ENCODE data around the gene RAB36. TPM values are rescaled to one million over a fixed set of nuclear protein-coding genes. Genes with fewer than 3 reads are reported as not detected.

Gene RAB36
- total RNA-seq, 2 experiments from 2014 or later = 0.77 to 0.87 TPM

DNA sequence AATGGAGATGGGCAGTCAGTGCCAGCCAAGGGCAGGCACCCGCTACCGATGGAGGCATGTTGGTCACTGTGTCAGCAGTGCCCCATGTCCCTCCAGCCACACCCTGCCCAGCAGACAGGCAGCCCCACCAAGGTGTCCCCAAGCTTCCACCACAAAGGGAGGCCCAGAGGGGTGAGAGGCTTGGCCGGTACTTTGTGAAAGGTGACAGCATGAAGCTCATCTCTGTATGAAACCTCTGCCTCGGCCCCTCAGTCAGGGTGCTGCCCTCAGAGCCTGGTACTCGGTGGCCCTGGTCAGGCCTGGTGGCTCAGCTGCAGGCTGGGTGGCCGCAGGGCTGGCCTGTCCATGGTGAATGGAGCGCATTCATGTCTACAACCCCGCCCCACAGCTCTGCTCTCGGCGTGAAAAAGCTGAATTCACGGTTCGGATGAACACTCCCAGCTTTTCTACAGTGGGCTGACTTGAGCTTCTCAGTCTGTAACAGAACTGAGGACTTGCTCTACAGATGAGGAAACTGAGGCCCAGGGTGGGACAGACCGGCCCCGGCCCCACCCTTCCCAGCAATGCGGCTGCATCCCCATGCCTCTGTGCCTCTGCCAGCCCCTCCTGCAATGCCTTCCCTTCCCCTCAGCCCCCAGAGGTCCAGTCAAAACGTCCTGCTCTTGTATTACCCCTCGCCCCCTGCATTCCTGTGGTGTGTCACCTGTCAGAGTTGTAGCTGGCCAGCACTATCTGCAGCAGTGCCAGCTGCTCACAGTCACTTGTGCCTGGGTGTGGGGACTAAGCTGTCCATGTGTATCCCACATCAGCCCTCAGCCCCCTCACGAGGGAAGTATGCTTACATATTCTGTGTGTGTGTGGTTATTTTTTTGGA lies 31.2 kb upstream of the RAB36 start:
- Histone ChIP-seq H3K27ac (ENCODE audit: low read depth in 1 of 2, low read length in 2 of 2) (no peak overlapping the region), H3K27me3 (ENCODE audit: control insufficient read depth in 1 of 2, insufficient read depth in 2 of 2, low read length in 2 of 2) (no peaks in the 10 kb centered on the region), H3K9me3 (ENCODE audit: control insufficient read depth in 1 of 2, insufficient read depth in 1 of 2, low read length in 2 of 2) (no peaks in the 10 kb centered on the region), H3K4me3 (ENCODE audit: low read length) (no peak overlapping the region), H3K4me1 (ENCODE audit: insufficient read depth, low read length) (peaks cover 6% of the 10 kb centered on the region), H3K36me3 (ENCODE audit: insufficient read depth, low read length) (no peaks in the 10 kb centered on the region)
- intact Hi-C loops (cut with DNase I, micrococcal nuclease) = no loop called here
- no peak overlapping the region for H3K27ac Mint-ChIP-seq
- H3K9me3 Mint-ChIP-seq = no peaks in the 10 kb centered on the region
- no peaks in the 10 kb centered on the region for H3K27me3 Mint-ChIP-seq
- no peak overlapping the region for H3K4me3 Mint-ChIP-seq
- H3K4me1 Mint-ChIP-seq (ENCODE audit: low read depth) = peaks cover 1% of the 10 kb centered on the region
- POLR2A ChIA-PET = no interaction called here
- CTCF ChIA-PET = no interaction called here
- no peak for DNase-seq
- ATAC-seq (ENCODE audit: poor library complexity) = no peak
- no peaks in the 10 kb centered on the region for H3K36me3 Mint-ChIP-seq (ENCODE audit: low read depth)
- TF ChIP-seq, protein P1, sequence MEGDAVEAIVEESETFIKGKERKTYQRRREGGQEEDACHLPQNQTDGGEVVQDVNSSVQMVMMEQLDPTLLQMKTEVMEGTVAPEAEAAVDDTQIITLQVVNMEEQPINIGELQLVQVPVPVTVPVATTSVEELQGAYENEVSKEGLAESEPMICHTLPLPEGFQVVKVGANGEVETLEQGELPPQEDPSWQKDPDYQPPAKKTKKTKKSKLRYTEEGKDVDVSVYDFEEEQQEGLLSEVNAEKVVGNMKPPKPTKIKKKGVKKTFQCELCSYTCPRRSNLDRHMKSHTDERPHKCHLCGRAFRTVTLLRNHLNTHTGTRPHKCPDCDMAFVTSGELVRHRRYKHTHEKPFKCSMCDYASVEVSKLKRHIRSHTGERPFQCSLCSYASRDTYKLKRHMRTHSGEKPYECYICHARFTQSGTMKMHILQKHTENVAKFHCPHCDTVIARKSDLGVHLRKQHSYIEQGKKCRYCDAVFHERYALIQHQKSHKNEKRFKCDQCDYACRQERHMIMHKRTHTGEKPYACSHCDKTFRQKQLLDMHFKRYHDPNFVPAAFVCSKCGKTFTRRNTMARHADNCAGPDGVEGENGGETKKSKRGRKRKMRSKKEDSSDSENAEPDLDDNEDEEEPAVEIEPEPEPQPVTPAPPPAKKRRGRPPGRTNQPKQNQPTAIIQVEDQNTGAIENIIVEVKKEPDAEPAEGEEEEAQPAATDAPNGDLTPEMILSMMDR (IDR thresholded peaks at IDR 0.05) = no peak

GRCh38 chr22:23114721-23115020 lies 30.6 kb upstream of the RAB36 start:
- peaks cover 11% of the 10 kb centered on the region for H3K4me1 ChIP-seq (ENCODE audit: insufficient read depth, low read length)
- CTCF ChIA-PET = no interaction called here
- H3K27ac Mint-ChIP-seq = no peak overlapping the region
- H3K27ac ChIP-seq (ENCODE audit: low read depth in 1 of 2, low read length in 2 of 2) = no peak overlapping the region
- H3K36me3 Mint-ChIP-seq (ENCODE audit: low read depth) = no peaks in the 10 kb centered on the region
- no peak overlapping the region for H3K4me3 ChIP-seq (ENCODE audit: low read length)
- no peaks in the 10 kb centered on the region for H3K9me3 ChIP-seq (ENCODE audit: control insufficient read depth in 1 of 2, insufficient read depth in 1 of 2, low read length in 2 of 2)
- POLR2A ChIA-PET = no interaction called here
- no peaks in the 10 kb centered on the region for H3K27me3 Mint-ChIP-seq
- no peaks in the 10 kb centered on the region for H3K9me3 Mint-ChIP-seq
- no peaks in the 10 kb centered on the region for H3K36me3 ChIP-seq (ENCODE audit: insufficient read depth, low read length)
- H3K4me3 Mint-ChIP-seq = no peak overlapping the region
- no peak for ATAC-seq (ENCODE audit: poor library complexity)
- intact Hi-C loops (cut with DNase I, micrococcal nuclease) = no loop called here
- no peaks in the 10 kb centered on the region for H3K27me3 ChIP-seq (ENCODE audit: control insufficient read depth in 1 of 2, insufficient read depth in 2 of 2, low read length in 2 of 2)
- peaks cover 7% of the 10 kb centered on the region for H3K4me1 Mint-ChIP-seq (ENCODE audit: low read depth)
- TF ChIP-seq, protein P1 (IDR thresholded peaks at IDR 0.05) = no peak
- DNase-seq = no peak

GRCh38 chr22:23115369-23115768 lies 29.9 kb upstream of the RAB36 start:
- H3K36me3 Mint-ChIP-seq (ENCODE audit: low read depth) = no peaks in the 10 kb centered on the region
- peaks cover 12% of the 10 kb centered on the region for H3K4me1 Mint-ChIP-seq (ENCODE audit: low read depth)
- intact Hi-C loops (cut with DNase I, micrococcal nuclease) = no loop called here
- Histone ChIP-seq H3K27me3 (ENCODE audit: control insufficient read depth in 1 of 2, insufficient read depth in 2 of 2, low read length in 2 of 2) (no peaks in the 10 kb centered on the region), H3K27ac (ENCODE audit: low read depth in 1 of 2, low read length in 2 of 2) (no peak overlapping the region), H3K4me1 (ENCODE audit: insufficient read depth, low read length) (peaks cover 18% of the 10 kb centered on the region), H3K4me3 (ENCODE audit: low read length) (no peak overlapping the region), H3K9me3 (ENCODE audit: control insufficient read depth in 1 of 2, insufficient read depth in 1 of 2, low read length in 2 of 2) (no peaks in the 10 kb centered on the region), H3K36me3 (ENCODE audit: insufficient read depth, low read length) (no peaks in the 10 kb centered on the region)
- ChIA-PET POLR2A (no interaction called here), CTCF (no interaction called here)
- no peaks in the 10 kb centered on the region for H3K9me3 Mint-ChIP-seq
- ATAC-seq (ENCODE audit: poor library complexity) (no peak), DNase-seq (no peak)
- no peaks in the 10 kb centered on the region for H3K27me3 Mint-ChIP-seq
- H3K27ac Mint-ChIP-seq = no peak overlapping the region
- TF ChIP-seq, protein P1 (IDR thresholded peaks at IDR 0.05) = no peak
- no peak overlapping the region for H3K4me3 Mint-ChIP-seq

All from CD4-positive, alpha-beta T cell (primary cell).